HG03135 (cell line): ENCODE measurements around the gene CLK2.
"Not testable (repeated sequence)": the region's sequence is repeated elsewhere in the genome, so short reads cannot be mapped to it uniquely, and the experiment has no call there.

Source experiments
- ATAC-seq: cut with Tn5 transposase; IDR thresholded peaks from one replicate; pipeline ENCODE4 v1.9.1; 2021; ENCODE audit warnings: mild to moderate bottlenecking, moderate library complexity; ENCODE audit not compliant: unreplicated experiment

The CLK2 gene

DNA sequence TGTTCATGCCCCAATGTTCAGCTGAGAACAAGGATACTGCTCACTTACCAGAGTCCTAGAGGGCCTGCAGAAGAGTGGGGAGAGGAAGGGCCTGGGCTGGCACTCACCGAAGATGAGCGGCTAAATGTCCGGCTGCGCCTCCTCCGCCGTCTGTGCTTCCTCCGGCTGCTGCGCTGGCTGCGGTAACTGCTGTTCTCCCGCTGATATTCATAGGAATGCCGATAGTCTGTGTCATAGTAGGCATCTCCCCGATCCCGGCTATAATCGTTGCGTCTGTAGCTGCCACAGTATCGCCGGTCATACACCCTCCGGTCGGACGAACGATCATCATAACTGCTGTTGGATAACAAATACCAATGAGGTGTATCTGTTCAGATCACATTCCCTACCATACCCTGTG lies 3.9 kb downstream of the CLK2 start:
- no peak for ATAC-seq

DNA sequence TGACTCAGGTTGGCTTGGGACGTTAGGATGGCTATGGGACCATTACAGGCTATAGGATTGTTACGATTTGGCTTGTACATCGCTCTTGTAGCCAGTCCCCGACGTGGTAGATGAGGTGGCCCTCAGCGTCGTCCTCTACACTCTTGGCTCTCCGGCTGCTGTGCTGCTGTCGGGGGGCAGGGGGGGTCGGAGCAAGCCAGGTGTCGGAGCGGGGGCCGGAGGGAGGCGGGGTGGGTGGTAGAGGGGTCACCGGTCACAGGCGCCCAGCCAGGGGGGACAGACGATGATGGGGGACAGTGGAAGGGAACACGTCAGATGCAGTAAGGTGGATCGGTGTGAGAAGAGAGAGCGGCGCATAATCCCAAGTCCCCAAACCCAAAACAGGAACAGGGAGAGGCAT lies 4.7 kb downstream of the CLK2 start:
- no peak for ATAC-seq

DNA sequence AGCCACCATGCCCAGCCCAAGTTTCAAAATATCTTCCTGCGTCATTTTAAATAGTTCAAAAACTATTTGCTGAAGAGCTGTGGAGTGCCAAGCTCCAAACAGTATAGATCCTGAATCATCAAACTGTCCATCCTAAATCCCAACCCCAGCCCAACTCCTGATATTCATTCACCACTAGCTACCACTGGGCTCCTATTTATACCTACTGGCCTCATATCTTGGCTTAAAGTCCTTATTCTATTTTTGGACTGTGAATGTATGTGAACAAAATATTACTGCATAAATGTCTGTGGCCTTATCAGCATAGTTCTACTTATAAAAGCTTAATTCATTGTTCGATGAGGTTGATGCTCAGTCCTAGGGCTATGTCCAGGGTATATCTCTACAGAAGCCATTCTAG lies 5.9 kb downstream of the CLK2 start:
- no peak for ATAC-seq

DNA sequence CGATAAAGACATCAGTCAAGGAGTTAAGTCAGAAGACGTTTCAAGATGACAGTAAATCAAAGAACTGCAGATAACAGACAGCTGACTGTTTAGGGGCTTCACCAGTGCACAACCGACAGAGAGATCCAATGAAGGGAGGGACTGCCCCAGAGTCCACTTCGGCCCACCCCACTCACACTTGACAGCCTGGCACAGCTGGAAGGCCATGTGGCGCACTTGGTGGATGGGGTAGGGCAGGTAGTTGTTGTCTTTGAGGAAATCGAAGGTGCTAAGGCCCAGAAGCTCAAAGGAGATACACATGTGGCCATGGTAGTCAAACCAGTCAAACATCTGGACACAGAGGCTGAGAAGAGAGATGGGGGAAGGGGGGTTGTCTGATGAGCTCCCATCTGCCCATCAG lies 6.8 kb downstream of the CLK2 start:
- ATAC-seq = no peak

DNA sequence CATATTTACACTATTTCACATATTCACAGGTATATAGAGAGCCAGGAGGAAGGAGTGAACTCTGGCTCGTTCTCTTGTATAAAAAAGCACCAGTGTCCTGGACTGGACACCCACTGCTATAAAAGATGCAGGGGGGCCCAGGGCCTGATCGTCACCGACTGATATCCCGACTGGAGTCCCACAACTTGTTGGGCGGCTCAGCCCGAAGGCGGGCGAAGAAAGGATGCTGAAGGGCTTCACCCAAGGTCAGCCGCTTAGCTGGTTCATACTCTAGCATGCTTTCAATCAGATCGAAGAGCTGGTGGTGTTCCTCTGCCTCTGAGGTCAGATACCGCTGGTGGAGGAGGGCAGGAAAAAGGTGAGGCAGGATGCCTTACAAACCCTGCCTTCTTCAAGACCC lies 10.2 kb downstream of the CLK2 start:
- ATAC-seq = no peak

DNA sequence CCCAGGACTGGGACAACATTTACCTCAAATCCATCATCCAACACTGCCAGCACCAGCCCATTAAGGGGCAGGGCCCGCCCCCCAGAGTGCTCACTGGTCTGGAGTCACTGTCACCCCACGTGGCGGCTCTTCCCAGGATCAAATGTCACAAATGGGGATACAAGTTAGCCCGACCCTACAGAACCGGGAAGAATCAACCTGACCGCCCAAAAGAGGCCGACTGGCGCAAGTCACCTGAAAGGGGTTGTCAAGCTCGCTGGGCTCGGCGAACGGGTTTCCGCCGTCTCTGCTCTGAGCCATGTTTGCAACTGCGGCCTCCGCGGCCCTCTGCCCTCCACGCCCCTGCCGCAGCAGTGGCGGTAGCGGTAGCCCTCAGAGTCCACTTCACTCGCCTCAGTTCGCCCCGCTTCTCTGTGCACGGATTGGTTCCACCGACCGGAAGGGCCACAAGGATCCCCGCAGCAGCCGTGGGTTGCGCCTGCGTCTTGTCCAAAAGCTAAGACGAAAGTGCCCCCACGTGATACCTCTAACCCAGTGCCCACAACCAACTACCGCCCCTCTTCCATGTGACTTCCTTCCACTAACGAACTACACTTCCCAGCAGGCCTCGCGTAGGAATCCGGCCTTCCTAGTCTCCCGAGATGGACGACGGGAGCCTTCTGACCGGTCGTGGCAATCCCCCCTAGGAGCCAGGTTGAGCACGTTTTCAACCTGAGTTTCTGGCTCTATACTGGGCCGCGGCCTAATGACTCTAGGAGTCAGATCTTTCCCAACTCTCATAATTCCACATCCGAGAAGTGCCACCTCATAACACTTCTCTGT lies 11.2 kb downstream of the CLK2 start, which contains the start of gene SCAMP3:
SCAMP3 (minus strand) TSS at position 509 of the 822 bp plus-strand sequence; CDS start at position 300, 209 bp downstream.
- peak; percentile 90 for ATAC-seq

DNA sequence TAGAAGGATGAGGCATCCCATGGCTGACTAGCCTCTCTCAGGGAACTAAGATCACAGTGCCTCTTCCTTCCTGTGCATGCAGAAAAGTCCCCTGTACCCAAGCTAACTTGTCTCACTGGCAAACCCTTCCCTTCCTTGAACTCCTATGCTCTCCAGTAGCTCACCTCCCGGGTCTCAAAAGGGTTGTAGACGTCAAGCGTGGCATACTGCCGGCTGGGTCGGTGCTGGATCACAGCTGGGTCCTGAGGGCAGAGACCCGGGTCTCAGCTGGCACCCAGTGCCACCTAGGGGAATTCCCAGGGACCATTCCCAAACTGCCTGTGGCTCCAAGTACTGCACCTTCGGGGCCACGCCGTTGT lies 11.8 kb downstream of the CLK2 start:
- ATAC-seq = no peak

DNA sequence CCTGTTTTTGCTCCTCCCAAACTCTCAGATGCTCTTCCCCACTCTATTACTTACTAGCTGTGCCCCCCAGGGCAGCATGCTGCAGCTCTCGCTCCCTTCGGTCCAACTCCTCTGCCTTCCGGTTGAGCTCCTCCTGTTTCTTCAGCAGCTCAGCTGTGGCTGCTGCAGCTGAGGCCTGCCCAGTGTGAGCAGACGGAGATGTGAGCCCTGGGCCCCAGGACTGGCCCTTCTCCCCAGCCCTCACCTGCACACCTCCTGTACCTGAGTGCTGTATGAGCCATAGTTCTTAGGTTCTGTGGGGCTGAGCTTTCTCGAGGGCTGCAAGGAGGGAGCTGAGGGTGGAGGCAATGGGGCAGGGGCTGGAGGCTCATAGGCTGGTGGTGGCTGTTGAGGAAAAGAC lies 13.0 kb downstream of the CLK2 start:
- ATAC-seq = no peak

DNA sequence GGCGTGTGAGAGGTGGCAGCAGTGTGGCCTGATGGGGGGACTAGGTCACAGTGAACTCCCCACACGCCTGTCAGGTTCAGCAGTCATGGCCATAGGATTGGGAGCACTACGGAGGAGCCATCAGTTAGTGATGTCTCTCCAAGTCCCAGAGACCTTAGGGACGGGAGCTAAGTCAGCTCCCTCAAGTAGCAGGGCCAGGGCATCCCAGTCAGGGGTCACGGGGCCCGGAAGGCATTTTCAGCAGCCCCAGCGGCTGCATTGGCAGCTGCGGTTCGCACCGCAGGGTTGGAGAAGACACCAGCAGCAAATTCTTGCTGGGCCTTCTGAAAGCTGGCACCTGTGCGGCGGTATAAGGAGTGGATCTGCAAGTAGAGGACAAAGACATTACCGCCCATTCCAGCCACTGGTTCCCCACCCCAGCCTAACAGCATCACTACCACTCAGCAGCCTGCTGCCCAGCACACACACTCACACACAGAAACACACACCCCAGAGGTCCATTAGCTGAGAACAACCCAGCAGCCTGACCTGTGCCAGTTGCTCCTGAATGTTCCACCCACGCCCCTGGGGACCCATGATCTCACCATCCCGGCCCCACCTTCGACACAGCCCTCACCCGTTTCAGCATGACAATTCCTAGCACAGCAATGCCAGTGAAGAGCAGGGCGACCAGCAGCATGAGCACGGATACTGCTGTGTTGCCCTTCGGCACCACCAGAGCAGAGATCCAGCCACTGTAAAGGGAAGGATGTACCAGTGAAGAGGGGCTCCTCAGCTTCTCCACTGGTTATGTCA lies 17.0 kb downstream of the CLK2 start:
- ATAC-seq = no peak

DNA sequence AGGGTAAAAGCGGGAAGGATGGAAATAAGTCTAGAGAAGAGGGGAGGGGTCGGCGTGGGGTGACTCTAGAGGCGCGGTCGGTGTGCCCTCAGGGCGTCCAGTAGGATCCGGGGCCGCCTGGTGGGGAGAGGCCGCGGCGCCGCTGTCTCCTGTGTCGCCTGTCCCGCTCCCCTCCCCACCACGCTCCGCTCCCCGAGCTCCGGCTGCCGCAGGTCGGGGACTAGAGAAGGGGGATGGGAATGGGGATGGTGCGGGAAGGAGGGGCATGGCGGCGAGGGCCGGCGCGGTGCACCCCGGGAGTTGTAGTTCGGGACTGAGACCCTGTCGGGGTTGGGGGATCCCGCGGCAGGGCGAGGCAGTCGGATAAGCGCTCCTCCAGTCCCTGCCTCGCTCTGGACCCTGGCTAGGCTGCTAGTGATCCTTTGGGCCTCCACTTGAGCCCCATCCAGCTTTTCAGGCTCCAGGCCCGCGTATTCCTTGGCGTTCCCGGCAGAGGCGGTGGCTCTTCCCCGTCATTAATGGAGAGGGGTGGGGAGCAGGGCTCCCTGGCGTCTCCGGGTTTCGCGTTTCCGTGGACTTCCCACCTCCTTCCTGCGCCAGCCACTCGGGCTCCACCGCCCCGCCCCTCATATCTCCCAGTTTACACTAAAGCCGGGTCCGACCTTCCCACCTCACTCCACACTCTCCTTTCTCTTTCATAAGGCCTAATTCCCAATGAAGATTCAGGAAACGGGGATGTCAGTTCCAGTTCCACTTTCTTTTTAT lies 17.9 kb downstream of the CLK2 start, which contains the start of gene ENTREP3:
ENTREP3 (minus strand) TSS at position 241 of the 765 bp plus-strand sequence. CDS start 606 bp downstream, outside the sequence.
- ATAC-seq = peak; percentile 51

DNA sequence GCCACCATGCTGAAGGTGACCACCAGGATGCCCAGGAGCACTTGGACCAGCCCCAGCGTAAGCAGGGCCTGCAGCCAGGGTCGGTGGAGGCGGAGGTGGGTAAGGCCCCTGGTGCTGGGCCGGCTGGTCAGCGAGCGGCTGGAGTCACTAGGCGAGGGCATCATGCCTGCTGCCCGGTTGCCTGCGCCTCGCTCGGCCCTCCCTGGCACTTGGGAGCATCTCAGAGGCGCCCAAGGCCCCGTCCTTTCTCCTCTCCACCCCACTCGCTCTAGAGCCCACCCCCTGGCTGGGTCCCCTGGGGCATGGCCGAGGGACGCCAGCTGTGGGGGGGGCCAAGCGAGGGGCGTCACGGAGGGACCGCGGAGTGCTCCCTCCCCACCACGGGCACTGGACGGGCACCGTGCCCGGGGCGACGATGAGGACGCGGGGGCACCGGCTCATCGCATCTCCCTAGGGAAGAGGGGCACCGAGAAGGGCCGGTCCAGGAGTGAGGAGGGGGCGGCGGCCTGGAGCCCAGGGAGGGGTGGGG lies 18.5 kb downstream of the CLK2 start:
- no peak for ATAC-seq

DNA sequence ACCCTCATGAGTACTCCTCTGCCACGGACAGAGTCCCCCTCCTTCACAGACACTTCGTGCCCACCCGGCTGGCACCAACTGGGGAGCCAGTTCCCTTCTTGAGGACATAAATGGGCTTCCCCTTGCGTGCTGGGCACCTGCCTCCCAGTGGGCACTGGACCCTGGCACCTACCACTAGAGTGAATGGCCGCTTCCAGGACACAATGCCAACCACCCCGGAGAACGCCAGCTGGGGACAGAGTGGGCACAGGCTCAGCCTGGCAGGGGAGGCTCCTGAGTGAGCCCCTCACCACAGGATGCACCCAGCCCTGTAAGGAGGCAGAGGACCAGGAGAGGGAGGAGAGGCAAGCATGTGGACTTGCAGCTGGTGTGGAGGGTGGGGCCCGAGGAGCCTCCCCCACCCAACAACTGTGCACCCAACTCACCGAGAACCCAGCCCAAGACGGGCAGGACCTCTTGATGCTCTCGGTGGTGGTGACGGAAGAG lies 19.0 kb downstream of the CLK2 start:
- ATAC-seq = no peak

DNA sequence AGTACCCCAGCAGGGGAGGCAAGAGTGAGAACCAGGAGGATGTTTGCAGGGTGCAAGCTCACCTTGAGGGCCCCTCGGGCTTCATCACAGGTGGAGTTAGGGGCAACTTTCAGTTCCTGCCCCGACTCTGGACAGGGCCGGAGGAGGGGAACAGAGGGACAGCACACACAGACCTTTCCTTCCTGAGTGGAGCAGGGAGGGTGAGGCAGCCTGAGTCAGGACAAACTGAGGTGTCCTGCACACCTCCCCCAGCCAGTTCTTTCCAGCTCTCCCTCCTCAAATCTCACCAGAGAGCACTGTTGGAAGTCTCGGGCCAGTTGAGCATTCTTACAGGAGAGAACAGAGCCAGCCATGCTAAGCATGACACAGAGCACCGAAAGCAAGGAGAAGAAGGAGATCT lies 19.5 kb downstream of the CLK2 start:
- no peak for ATAC-seq

DNA sequence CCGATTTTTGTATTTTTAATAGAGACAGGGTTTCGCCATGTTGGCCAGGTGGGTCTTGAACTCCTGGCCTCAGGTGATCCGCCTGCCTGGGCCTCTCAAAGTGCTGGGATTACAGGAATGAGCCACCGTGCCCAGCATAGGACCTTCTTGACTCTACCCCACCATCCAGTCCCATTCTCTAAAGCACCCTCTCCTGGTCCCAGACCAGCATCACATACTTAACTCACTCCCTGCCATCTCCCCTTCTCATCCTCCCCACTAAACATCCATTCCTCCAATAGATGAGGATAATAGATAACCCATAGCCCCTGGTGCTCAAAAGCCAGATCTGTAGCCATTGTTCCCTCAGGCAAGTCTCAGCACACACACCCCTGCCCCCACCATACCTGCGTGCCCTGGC lies 20.1 kb downstream of the CLK2 start:
- ATAC-seq = no peak

DNA sequence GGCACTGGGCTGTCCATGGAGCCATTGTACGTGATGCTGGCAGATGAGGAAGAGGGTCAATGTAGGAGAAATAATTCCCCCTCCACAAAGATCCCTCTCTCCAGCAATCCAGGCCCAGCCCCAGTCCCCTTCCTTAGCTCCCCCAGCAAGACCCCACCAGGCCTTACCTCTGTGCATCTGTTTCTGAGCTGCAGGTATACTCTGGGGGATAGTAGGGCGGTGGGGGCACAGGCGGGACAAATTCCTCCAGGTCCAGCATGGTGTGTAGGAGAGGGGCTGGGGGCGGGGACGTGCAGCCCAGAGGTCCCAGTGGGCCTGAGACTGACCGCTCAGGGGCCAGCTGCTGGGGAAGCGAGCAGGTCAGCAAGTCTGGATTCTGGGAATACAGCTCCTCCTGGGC lies 21.7 kb downstream of the CLK2 start:
- no peak for ATAC-seq

DNA sequence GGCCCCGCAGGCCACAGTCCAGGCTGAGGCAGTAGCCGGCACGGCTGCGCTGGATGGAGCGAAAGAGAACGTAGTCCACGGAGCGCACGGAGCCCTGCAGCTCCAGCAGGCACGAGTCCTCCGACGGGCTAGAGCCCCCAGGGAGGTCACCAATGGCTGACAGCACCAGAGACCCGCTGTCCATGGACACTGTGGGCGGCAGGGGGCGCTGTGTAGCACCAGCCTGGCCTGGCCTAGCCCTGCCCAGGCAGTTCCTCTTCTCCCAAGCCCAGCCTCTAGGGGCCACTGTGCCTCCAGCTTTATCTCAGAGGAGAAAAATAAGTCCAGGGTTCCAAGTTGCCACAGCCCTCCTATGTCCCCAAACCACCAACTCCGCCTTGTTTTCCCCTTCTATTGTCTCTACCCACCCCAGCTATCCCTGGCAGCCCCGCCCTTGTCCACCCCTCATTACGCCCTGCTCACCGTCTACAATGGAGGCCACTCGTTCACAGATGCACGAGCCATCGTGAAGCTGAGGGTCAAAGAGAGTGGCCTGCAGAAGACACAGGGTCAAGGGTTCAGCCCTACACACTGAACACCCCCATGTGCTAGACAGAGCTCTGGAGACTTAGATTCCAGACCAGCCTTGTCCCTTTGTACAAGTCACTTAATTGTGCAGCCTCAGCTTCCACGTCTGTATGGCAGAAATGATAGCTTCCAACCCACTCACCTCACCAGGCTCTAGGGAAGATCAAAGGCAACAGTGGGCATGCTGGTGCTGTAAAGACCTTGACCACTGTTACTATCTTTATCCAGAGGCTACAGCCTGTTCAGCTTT lies 22.5 kb downstream of the CLK2 start:
- ATAC-seq = peak; percentile 81

DNA sequence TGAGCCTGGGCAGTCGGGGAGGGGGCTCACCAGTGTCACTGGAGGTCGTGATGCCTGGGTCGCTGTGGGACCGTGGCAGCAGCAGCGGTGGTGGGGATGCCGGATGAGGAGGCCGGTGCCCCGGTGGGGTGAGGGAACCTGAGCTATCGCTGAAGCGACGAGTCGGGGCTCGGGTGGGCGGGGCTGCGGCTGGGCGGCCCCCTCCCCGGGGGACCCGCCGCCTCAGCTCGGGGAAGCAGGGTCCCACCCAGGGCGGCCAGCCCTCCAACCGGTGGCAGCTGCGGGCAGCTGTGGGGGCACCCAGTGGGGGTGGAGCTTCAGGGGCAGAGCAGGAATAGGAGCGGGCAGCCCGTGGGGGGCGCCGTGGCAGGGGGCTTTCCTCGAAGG lies 23.1 kb downstream of the CLK2 start:
- peak; percentile 8 for ATAC-seq

DNA sequence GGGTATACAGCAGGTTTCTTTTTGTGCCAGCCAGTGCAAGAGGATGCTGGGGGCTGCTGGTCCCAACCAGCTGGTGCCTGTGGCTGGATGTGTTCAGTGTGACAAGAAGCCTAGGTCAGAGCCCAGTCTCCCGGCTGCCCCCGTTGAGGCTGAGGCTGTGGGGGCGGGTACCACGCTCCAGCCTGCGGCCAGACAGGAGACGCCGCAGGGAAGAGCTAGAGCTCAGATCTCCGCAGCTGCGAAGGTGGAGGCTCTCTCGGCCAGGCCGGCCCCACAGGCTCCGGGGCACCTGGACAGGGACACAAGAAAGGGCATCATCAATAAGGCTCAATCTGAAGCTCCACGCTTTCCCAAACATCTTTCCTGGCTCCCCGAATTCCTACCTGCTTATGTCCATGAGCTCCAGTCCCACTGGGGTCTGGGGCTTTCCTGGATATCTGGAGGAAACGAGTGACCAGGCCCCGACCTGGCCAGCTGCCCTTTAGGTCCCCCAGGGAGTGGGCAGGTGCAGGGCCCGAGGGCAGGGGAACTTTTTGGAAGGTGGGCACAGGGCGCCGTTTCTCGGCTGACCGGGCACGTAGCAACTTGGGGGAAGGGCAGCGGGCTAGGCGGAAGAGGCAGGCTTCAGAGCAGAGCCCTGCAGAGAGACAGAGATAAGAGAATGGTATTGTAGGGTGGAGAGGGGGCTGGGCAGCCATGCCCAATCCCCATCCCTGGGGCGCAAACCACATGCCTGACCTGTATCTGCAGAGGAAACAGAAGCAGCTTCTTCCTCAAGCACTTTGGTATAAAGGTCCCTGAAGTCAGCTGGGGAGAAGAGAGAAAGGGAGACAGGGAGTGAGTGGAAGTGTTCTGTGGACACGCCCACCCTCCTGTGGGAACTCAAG lies 25.4 kb downstream of the CLK2 start:
- no peak for ATAC-seq

DNA sequence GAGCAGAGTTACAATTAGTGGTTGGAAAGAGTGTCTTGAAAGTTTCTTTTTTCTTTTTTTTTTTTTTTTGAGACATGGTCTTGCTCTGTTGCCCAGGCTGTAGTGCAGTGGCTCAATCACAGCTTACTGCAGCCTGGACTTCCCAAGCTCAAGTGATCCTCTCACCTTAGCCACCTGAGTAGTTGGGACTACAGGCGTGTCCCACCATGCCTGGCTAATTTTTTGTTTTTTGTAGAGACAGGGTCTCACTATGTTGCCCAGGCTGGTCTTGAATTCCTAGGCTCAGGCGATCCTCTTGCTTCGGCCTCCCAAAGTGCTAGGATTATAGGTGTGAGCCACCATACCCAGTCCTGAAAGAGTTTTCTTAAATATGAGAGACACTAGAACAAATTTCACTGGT lies 26.5 kb downstream of the CLK2 start:
- not testable (repeated sequence) for ATAC-seq
